Activated effector memory CD4-positive, alpha-beta T cell treated with anti-CD3 and anti-CD28 coated beads, Interleukin-2, amount 50 U/mL, for 16 hours (primary cell): ENCODE measurements around the gene PPFIA4.
A peak's percentile ranks its signal among the peaks of the same experiment; 100 is the strongest.
"Not testable (repeated sequence)": the region's sequence is repeated elsewhere in the genome, so short reads cannot be mapped to it uniquely, and the experiment has no call there.

Source experiments
- DNase-seq: peaks from one replicate; pipeline ENCODE4 v3.0.0-alpha.2; 2020

Gene PPFIA4

GRCh38 chr1:203026031-203026665, at the start of gene PPFIA4:
Gene PPFIA4 (plus strand): TSS chr1:203026491. CDS start chr1:203039009, 12,518 bp downstream.
- DNase-seq: peak; percentile 94

DNA sequence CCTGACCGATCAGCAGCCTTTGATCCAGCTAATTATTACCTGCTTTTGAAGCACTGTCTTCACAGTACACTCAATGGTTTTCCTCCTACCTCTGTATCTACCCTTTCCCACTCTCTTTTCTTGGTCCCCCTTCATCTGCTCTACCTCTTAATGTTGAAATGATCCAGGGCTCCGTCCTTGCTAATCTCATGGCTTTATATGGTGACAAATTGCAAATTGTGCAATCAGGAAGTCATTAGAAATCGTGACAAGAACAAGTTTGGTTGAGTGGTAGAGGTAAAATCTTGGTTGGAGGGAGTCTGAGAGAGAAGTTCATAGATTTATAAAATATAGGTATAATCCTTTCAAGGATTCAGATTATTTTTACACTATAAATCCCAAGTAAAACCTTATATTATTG, 49.7 kb upstream of the PPFIA4 start:
- DNase-seq: no peak

DNA sequence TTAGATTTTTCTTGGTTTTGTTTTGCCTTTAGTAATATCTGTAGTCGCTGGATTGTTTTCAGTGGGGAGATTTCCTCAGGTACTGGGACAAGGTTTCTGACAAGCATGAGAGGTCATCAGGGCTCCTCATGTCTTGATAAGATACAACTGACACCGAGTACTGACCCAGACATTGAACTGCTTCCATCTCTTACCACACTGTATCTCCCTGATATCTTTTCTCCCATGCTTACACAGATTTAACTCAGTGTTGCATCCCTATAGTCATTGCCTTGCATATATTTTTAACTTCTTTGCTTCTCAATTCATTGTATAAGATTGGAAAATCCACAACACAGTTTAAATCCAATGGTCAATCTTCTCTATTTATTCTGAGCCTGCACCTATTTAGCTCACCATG, 46.8 kb upstream of the PPFIA4 start:
- DNase-seq: no peak

GRCh38 chr1:202981939-202982338, 44.4 kb upstream of the PPFIA4 start:
- no peak for DNase-seq

DNA sequence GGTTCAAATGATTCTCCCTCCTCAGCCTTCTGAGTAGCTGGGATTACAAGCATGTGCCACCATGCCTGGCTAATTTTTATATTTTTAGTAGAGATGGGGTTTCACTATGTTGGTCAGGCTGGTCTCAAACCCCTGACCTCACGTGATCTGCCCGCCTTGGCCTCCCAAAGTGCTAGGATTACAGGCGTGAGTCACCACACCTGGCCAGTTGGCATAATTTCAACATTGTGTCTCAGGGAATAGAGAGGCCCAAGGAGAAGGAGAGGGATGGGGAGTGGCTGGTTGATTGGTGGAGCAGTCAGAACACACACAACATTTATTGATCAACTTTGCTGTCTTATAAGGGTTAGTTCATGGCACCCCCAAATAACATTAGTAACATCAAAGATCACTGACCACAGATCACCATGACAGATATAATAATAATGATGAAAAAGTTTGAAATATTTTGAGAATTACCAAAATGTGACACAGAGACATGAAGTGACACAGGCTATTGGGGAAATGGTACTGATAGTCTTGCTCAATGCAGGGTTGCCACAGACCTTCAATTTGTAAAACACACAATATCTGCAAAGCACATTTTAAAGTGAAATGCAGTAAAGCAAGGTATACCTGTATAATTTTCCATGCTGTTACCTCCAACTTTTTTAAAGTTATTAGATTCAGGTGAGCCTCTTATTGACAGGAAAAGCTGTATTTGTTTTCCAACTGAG, 43.4 kb upstream of the PPFIA4 start:
- DNase-seq: no peak

DNA sequence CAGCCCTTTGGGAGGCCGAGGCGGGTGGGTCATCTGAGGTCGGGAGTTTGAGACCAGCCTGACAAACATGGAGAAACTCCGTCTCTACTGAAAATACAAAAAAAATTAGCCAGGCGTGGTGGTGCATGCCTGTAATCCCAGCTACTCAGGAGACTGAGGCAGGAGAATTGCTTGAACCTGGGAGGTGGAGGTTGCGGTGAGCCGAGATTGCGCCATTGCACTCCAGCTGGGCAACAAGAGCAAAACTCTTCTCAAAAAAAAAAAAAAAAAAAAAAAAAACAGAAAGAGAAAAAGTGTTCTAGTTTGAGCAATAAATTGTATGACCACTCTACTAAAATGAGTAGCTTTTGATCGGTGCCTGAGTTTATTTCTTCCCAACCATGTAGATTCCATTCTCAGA, 40.2 kb upstream of the PPFIA4 start:
- DNase-seq: not testable (repeated sequence)

- no peak for DNase-seq
Measured at GRCh38 chr1:202987255-202987654, 39.0 kb upstream of the PPFIA4 start.

DNA sequence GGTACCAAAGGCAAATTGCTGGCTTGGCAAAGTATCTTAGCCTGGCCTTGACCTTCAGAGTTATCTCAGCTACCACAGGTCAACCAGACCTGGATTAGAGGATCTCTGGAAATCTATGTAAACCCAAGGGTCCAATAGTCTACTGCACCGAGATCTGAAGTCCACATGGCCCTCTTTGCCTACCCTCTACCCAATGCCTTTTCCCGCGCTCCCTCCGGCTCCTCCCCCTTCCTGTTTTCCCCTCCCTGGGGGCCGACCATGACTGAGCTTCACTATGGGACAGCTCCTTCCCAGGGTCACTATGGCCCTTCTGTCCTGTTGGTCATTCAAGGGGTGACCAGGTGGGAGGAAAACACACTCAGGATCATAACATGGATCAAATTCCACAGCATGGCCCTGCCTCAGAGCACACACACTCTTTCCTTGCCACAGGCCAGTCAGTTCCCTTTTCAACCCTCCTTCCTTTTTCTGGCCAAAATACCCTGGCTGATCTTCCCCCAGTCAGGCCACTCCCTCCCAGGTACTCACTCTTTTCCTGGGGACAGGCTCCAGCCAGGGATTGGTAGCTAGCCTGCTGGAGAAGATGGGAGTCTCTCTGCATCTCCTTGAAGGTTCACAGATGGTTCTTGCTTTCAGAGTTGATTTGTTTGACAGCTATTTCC, 38.2 kb upstream of the PPFIA4 start:
- no peak for DNase-seq

- DNase-seq: no peak
Measured at GRCh38 chr1:202989879-202990278, 36.4 kb upstream of the PPFIA4 start.

GRCh38 chr1:202991112-202991511, 35.2 kb upstream of the PPFIA4 start:
- no peak for DNase-seq

DNA sequence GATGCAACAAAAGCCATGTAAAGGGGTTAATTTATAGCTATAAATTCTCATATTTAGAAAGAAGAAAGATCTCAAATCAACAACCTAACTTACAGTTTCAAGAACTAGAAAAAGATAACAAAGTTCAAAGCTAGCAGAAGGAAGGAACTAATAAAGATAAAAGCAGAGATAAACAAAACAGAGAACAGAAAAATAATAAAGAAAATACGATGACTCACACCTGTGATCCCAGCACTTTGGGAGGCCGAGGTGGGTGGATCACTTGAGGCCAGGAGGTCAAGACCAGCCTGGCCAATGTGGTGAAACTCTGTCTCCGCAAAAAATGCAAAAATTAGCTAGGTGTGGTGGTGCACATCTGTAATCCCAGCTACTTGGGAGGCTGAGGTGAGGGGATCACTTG, 31.5 kb upstream of the PPFIA4 start:
- no peak for DNase-seq

DNA sequence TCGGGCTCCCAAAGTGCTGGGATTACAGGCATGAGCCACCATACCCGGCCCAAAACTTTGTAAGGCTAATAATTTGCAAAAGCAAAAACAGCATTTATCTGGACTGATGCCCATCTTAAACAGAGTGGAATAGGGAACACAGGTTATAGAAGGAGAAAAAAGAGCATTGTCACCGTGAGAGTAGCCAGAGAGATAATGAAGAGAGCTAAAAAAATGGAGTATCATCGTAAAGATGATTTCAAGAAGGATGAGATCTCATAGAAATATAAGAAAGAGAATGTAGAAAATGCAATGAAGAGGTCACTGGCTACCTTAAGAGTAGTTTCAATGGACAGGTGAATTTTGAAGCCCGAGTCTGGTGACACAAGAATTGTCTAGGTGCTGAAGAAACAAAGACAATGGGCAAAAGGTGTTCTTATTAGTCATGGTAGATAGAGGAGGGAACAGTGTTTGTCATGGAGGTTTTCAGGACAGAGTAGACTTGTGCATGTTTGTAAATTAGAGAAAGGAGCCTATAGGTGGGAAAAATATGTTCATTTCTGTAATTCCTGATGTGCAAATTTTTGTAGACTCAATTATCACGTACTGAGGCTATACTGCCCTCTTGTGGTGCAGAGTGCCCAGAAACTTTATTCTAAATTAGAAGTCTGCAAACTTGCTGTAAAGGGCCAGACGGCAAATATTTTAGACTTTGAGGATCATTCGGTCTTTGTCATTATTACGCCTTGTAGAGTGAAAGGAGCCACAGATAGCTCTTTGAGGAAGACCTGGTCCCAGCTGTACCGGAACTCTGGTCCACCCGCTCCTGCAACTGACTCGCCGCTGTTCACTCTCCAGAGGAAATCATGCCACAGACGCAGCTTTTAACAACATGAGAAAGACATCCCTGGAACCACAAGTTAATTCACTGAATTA, 27.2 kb upstream of the PPFIA4 start:
- peak; percentile 81 for DNase-seq

DNA sequence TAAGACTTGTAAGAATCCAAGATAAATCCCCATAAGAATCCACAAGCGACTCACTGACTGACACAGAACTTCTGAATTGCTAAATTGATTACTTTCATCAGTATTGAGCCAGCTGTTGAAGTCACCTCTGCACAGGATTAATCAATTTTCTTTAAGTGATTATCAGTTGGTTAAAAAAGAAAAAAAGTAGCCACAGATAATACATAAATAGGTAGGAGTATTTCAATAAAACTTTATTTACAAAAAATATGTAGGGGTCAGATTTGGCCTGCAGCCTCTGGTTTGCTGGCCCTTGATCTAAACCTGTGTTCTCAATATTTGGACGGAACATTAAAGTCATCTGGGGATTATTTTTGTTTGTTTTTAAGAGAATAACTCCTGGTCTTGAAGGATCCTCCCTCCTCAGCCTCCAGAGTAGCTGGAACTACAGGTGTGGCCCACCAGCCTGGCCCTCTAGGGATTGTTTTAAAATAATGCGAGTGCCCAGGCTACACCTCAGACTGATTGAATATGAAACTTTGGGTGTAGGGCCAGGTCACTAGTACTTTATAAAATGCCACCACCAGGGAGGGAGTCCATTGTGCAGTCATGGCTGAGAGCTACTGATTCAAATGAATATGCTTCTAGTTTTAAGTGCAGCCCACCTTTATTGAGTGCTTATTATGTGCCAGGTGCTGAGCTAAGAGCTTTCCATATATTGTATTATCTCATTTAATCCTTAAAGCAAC, 25.9 kb upstream of the PPFIA4 start:
- no peak for DNase-seq

GRCh38 chr1:203001986-203002385, 24.3 kb upstream of the PPFIA4 start:
- DNase-seq: no peak

GRCh38 chr1:203002951-203003350, 23.3 kb upstream of the PPFIA4 start:
- no peak for DNase-seq

GRCh38 chr1:203005395-203006142, 20.7 kb upstream of the PPFIA4 start:
- not testable (repeated sequence) for DNase-seq

- peak; percentile 98 for DNase-seq
Measured at GRCh38 chr1:203006948-203007871, 19.1 kb upstream of the PPFIA4 start, which contains the start of gene TMEM183A. Gene TMEM183A (plus strand): TSS chr1:203007374. CDS start chr1:203007466, 92 bp downstream.

GRCh38 chr1:203009185-203009584, 17.1 kb upstream of the PPFIA4 start:
- no peak for DNase-seq

DNA sequence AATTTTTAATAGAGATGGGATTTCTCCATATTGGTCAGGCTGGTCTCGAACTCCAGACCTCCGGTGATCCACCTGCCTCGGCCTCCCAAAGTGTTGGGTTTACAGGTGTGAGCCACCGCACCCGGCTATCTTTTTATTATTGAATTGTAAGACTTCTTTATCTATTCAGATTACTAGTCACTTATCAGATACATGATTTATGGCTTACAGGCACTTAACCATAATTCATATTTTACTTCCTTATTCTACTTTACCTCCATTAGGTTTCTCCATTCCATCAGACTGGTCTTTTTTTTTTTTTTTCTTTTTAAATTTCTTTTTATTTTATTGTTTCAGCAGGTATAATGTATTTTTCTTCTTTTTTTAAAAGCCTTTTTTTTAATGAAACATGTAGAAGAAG, 14.7 kb upstream of the PPFIA4 start:
- DNase-seq: no peak

DNA sequence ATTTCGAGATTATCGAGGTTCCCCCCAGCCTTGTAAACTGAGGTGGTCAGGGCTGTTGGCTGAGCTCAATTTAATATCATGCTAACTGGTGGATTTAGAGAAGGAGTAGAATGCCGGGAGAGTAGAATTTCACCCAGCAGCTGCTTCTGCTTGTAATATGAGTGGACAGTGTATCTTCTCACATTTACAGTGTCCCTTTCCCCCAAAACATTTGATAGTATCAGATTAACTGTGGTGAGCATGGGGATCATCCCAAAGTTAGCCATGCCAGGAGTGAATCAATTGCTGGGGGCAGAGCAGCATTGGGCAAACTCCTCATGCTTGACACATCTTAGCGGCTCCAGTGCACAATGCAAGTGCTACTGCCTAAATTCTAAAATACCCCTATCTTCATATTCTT, 9.2 kb upstream of the PPFIA4 start:
- DNase-seq: no peak
